Measurements from ENCODE around the gene HAP1. TPM values are rescaled to one million over a fixed set of nuclear protein-coding genes. Genes with fewer than 3 reads are reported as not detected.
"Not testable (repeated sequence)": the region's sequence is repeated elsewhere in the genome, so short reads cannot be mapped to it uniquely, and the experiment has no call there.

The HAP1 gene
- total and polyA plus RNA-seq, 10 donors: 0.33 to 8.4 (median 1.1) TPM

DNA sequence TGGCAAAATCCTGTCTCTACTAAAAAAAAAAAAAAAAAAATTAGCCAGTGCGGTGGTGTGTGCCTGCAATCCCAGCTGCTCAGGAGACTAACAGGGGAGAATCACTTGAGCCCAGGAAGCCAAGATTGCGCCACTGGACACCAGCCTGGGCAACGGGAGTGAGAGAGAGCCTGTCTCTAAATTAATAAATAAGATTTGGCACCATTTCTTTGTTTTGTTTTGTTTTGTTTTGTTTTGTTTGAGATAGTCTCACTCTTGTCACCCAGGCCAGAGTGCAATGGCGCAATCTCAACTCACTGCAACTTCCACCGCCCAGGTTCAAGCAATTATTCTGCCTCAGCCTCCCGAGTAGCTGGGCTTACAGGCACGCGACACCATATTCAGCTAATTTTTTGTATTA, 31.7 kb downstream of the HAP1 start:
- no peak for DNase-seq
- Histone ChIP-seq H3K4me1 (peaks cover 0 to 17% (median 6%) of the 10 kb centered on the region in 6 donors), H3K36me3 (no peaks in the 10 kb centered on the region), H3K27me3 (replicated peaks in 1 of 7) (no peaks in the 10 kb centered on the region), H3K4me3 (no peak overlapping the region), H3K27ac (no peak overlapping the region), H3K9me3 (no peaks in the 10 kb centered on the region)
- no peak for TF ChIP-seq POLR2A (IDR thresholded peaks at IDR 0.05)
- no peak for TF ChIP-seq POLR2AphosphoS5 (IDR thresholded peaks at IDR 0.05)
- TF ChIP-seq, protein P1, sequence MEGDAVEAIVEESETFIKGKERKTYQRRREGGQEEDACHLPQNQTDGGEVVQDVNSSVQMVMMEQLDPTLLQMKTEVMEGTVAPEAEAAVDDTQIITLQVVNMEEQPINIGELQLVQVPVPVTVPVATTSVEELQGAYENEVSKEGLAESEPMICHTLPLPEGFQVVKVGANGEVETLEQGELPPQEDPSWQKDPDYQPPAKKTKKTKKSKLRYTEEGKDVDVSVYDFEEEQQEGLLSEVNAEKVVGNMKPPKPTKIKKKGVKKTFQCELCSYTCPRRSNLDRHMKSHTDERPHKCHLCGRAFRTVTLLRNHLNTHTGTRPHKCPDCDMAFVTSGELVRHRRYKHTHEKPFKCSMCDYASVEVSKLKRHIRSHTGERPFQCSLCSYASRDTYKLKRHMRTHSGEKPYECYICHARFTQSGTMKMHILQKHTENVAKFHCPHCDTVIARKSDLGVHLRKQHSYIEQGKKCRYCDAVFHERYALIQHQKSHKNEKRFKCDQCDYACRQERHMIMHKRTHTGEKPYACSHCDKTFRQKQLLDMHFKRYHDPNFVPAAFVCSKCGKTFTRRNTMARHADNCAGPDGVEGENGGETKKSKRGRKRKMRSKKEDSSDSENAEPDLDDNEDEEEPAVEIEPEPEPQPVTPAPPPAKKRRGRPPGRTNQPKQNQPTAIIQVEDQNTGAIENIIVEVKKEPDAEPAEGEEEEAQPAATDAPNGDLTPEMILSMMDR (IDR thresholded peaks at IDR 0.05 in 8 of 11, conservative IDR thresholded peaks at IDR 0.05 in 3 of 11): no peak
- 77 to 94% (median 85%) methylated on average over 8 of the region's 8 CpGs for WGBS, 5 donors
- intact Hi-C loops (cut with DNase I; ENCODE audit: low total_unique reads): no loop called here

- H3K36me3 ChIP-seq; intact Hi-C loops (cut with DNase I; ENCODE audit: low total_unique reads); H3K4me3 ChIP-seq; DNase-seq; H3K27me3 ChIP-seq (replicated peaks in 1 of 7); H3K9me3 ChIP-seq; H3K27ac ChIP-seq: not testable (repeated sequence)
- H3K4me1 ChIP-seq: peaks cover 4 to 30% (median 21%) of the 10 kb centered on the region in 6 donors
- 79 to 86% (median 81%) methylated on average over 3 of the region's 3 CpGs for WGBS, 5 donors
Observed at GRCh38 chr17:41700843-41701242, 33.6 kb downstream of the HAP1 start.

- Histone ChIP-seq H3K4me3 (no peak overlapping the region), H3K27ac (peak overlapping the region in 7 of 8 donors; percentile 44 to 70 (median 59)), H3K4me1 (peaks cover 7 to 43% (median 24%) of the 10 kb centered on the region in 6 donors), H3K27me3 (replicated peaks in 1 of 7) (no peaks in the 10 kb centered on the region), H3K9me3 (no peaks in the 10 kb centered on the region), H3K36me3 (peaks cover 3 to 33% (median 32%) of the 10 kb centered on the region in 6 donors)
- 37 to 69% (median 45%) methylated on average over 6 of the region's 6 CpGs for WGBS, 5 donors
- DNase-seq: no peak
- TF ChIP-seq POLR2A (IDR thresholded peaks at IDR 0.05): no peak
- TF ChIP-seq POLR2AphosphoS5 (IDR thresholded peaks at IDR 0.05): peak in 1 of 3 donors; percentile 55
- TF ChIP-seq, protein P1 (IDR thresholded peaks at IDR 0.05 in 8 of 11, conservative IDR thresholded peaks at IDR 0.05 in 3 of 11): no peak
- intact Hi-C loops (cut with DNase I; ENCODE audit: low total_unique reads): no loop called here
Observed at GRCh38 chr17:41697122-41697962, 37.1 kb downstream of the HAP1 start.

- Histone ChIP-seq H3K27ac (peak overlapping the region in 7 of 8 donors; percentile 15 to 63 (median 58)), H3K4me3 (no peak overlapping the region), H3K9me3 (no peaks in the 10 kb centered on the region), H3K4me1 (peaks cover 18 to 55% (median 36%) of the 10 kb centered on the region in 6 donors), H3K36me3 (peaks cover 3 to 45% (median 44%) of the 10 kb centered on the region in 6 donors), H3K27me3 (replicated peaks in 1 of 7) (no peaks in the 10 kb centered on the region)
- 53 to 61% (median 60%) methylated on average over 11 of the region's 11 CpGs for WGBS, 5 donors
- peak; percentile 85 for DNase-seq
- intact Hi-C loops (cut with DNase I; ENCODE audit: low total_unique reads): no loop called here
- TF ChIP-seq POLR2A (IDR thresholded peaks at IDR 0.05): no peak
- no peak for TF ChIP-seq POLR2AphosphoS5 (IDR thresholded peaks at IDR 0.05)
- TF ChIP-seq, protein P1 (IDR thresholded peaks at IDR 0.05 in 8 of 11, conservative IDR thresholded peaks at IDR 0.05 in 3 of 11): peak; percentile 40 to 90 (median 79)
Observed at GRCh38 chr17:41695954-41696757, 38.3 kb downstream of the HAP1 start.
